ENCODE results near the gene GLS. TPM values are rescaled to one million over a fixed set of nuclear protein-coding genes. Genes with fewer than 3 reads are reported as not detected.
"Not testable (repeated sequence)": the region's sequence is repeated elsewhere in the genome, so short reads cannot be mapped to it uniquely, and the experiment has no call there.

The GLS gene
- total RNA-seq, 1 donor from 2014 or later: 10.2 TPM

DNA sequence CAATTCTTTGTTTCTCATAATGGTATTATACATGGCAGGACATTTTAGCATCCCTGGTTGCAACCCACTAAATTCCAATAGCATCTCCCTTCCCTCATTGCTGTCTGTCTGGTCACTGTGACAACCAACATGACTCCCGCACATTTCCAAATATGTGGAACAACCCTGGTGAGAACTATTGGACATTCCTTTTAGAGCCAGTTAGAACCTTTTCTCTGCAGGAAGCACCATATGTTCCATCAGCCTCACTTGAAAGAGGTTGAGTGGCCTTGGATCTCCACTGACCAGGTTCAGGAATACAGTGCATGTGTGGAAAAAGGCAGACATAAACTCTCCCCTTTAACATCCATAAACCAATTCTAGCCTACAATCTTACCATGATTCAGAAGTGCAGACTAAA lies 25.9 kb upstream of the GLS start:
- ATAC-seq (no peak), DNase-seq (ENCODE audit: low spot score) (no peak)

- no peak for DNase-seq (ENCODE audit: low spot score)
- ATAC-seq: no peak
Observed at GRCh38 chr2:190855245-190855644, 25.4 kb upstream of the GLS start.

- ATAC-seq (no peak), DNase-seq (ENCODE audit: low spot score) (no peak)
Observed at GRCh38 chr2:190856985-190857384, 23.6 kb upstream of the GLS start.

DNA sequence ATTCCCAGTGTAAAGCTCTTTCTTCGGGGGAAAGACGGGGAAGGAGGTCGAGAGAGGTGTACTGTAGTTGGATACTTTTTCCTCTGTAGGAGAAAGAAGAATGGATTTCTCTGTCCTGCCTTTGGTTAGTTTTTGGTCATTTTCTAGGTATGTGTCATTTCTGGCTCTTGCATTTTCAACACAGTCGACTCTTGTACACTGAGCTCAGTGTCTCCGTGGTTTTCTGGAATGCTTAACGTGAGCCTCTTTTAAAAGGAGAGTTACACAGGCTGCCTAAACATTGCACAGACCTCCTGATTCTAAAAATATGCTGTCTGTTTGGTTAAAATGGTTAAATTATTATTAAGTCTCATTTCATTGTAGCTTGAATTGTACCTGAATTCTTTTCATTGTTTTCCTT lies 21.8 kb upstream of the GLS start:
- ATAC-seq: no peak
- DNase-seq (ENCODE audit: low spot score): no peak

DNA sequence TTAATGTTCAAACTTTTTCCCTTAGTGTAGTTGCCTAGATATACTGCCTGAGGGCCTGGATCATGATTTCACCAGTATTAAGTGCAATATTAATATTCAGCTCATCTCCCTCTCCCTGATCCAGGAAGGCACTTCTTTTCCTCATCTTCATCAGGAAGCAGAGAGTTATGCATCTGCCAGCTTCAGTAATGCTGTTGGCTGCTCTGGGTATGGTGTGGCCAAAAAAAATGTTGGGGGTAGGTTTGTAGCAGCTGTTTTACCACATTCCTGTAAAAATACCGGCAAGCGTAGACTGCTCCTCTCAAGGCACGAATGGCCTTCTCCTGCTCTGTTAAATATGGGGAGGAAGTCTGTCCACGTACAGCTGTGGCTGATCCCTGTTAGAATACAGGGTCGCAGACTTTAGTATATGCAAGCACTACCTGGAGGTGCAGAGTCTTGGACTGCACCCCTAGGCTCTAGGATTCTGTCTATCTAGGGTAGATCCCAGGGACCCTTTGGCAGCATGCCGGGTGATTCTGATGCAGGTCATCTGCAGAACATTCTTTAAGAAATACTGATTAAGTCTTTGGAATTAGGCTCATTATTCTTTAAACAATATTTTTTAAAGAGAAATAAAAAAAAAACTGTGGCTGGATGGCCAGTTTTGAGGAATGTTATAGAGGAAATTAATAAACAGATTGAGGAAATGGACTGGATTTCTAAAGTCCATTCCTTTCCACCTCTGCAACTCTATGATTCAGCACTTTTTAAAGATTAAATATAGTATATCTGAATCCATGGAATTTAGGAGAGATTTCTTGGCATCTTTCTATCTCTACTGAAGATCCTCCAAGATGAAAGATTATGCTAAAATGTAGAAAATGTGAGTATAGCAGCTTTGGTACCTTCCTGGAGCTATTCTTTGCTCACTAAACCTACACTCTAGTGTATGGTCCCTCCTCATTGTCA lies 21.0 kb upstream of the GLS start:
- no peak for ATAC-seq
- DNase-seq (ENCODE audit: low spot score): no peak

DNA sequence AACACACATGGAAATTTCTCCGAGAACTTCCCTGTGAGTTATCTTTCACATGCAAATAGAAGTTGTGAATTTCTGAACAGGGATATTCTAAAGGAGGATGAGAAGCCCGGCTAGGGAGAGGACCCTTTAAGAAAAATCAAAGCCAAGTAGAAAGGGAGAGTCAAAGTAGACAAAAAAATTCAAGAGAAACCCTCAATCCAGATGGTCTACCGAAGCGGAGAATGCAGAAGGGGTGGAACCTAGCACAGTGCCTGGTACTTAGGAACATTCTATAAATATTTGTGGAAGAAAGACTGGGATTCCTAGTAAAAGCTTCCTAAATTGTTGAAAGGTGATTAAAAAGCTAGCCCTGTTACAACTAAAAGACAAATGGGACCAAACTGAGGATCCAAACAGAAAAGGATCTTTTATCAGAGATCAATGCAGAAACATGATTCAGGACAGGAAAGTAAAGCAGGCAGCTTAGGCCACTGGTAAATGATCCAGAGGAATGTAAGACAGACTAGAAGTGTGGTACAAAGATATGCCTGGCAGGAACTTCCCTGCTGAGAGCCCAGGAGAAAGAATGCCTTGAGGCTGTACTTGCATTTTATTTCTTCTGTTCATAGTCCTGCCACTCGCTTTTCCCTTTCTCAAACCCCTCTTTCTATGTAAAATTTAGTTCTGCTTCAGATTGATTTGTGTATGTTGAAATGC lies 19.5 kb upstream of the GLS start:
- ATAC-seq: no peak

GRCh38 chr2:190862128-190862527 lies 18.5 kb upstream of the GLS start:
- not testable (repeated sequence) for ATAC-seq; DNase-seq (ENCODE audit: low spot score)

More for the DNA sequence above, 19.5 kb upstream of the GLS start:
- DNase-seq (ENCODE audit: low spot score): no peak

GRCh38 chr2:190862571-190862991 lies 18.0 kb upstream of the GLS start:
- DNase-seq (ENCODE audit: low spot score) (no peak), ATAC-seq (no peak)

- ATAC-seq: no peak
Observed at GRCh38 chr2:190863946-190864345, 16.7 kb upstream of the GLS start.

GRCh38 chr2:190864375-190864774 lies 16.2 kb upstream of the GLS start:
- DNase-seq (ENCODE audit: low spot score): no peak

More at GRCh38 chr2:190863946-190864345, 16.7 kb upstream of the GLS start:
- DNase-seq (ENCODE audit: low spot score): no peak

DNA sequence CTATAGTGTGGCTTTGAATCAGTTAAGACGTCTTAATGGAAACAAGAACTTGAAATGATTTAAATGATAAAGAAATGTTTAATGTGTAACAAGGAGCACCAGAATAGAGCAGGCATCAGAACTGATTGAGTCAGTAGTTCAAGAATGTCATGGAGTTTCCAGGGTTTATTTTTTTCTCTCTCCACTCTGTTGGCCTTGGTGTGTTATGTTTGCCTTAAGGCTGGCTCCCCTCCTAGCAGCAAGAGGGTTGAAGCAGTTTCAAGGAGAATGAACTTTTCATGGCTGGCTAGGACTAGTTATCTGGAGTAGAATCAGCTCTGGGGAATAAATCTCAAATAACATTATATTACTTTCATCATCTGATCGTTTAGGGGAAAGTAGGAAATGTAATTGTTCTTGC lies 13.4 kb upstream of the GLS start:
- DNase-seq (ENCODE audit: low spot score) (no peak), ATAC-seq (no peak)

More at GRCh38 chr2:190864375-190864774, 16.2 kb upstream of the GLS start:
- ATAC-seq: no peak

- ATAC-seq (no peak), DNase-seq (ENCODE audit: low spot score) (no peak)
Observed at GRCh38 chr2:190867832-190868231, 12.8 kb upstream of the GLS start.

DNA sequence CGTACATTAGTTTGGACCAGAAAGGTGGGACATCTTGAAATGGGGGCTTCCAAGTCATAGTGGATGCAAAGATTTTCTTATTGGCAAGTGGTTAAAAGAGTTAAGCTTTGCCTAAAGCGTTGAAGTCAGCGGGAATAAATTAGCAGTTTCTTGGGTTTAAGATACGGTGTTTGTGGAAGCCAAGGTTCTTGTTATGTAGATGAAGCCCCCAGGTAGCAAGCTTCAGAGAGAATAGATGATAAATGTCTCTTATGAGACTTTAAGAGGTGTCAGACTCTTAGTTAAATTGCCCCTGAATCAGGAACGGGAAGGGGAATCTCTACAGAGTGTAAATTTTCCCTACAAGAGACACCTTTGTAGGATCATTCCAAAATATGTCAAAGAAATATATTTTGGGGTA lies 10.9 kb upstream of the GLS start:
- ATAC-seq (no peak), DNase-seq (ENCODE audit: low spot score) (no peak)

DNA sequence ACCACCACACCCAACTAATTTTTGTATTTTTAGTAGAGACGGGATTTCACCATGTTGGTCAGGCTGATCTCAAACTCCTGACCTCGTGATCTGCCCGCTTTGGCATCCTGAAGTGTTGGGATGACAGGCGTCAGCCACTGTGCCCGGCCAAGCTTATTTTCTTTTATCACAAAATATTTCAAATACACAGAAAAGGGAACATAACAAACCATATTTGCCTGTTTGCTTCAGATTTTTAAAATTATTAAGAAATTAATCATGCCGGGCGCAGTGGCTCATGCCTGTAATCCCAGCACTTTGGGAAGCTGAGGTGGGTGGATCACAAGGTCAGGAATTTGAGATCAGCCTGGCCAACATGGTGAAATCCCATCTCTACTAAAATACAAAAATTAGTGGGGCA lies 7.2 kb upstream of the GLS start:
- ATAC-seq; DNase-seq (ENCODE audit: low spot score): not testable (repeated sequence)

DNA sequence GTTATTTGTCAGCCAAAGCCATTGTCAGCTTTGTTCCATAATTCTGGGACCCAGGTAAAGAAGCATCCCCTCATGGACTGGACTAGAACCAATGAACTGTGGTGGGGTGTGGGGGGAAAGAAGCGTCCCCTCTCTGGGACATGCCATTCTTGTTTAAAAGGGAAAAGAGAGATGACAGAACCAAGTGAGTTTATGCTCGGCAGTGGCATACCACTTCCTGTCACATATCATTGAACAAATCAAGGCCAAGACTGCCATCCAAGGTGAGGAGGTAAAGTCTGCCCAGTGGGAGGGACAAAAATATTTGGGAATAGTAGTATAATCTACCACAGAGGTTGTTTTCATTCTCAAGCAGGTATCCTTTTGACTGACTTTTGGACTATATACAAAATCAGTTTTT lies 4.7 kb upstream of the GLS start:
- ATAC-seq: no peak
- DNase-seq (ENCODE audit: low spot score): no peak

GRCh38 chr2:190876631-190877030 lies 4.0 kb upstream of the GLS start:
- ATAC-seq: no peak
- no peak for DNase-seq (ENCODE audit: low spot score)

GRCh38 chr2:190877436-190877835 lies 3.2 kb upstream of the GLS start:
- DNase-seq (ENCODE audit: low spot score) (no peak), ATAC-seq (no peak)

GRCh38 chr2:190879474-190880377 lies 895 bp upstream of the GLS start:
- DNase-seq (ENCODE audit: low spot score): no peak
- no peak for ATAC-seq

DNA sequence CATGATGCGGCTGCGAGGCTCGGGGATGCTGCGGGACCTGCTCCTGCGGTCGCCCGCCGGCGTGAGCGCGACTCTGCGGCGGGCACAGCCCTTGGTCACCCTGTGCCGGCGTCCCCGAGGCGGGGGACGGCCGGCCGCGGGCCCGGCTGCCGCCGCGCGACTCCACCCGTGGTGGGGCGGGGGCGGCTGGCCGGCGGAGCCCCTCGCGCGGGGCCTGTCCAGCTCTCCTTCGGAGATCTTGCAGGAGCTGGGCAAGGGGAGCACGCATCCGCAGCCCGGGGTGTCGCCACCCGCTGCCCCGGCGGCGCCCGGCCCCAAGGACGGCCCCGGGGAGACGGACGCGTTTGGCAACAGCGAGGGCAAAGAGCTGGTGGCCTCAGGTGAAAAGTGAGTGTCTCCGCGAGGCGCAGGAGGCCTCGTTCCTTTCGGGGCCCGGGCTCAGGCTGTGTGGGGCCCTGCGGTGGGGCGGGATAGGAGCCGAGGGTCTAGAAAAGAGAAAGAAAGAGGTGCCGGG lies 520 bp downstream of the GLS start:
- DNase-seq (ENCODE audit: low spot score): no peak
- ATAC-seq: peak; percentile 27

- peak; percentile 59 for DNase-seq (ENCODE audit: low spot score)
- peak; percentile 39 for ATAC-seq
Observed at GRCh38 chr2:190881598-190882410, 1.2 kb downstream of the GLS start.
